Measurements from ENCODE around the gene FUBP3.

GRCh38 chr9:130633336-130634190 is 54.2 kb downstream of the FUBP3 start:
- TF ChIP-seq POLR2AphosphoS5 (IDR thresholded peaks at IDR 0.05) (no peak), EP300 (IDR thresholded peaks at IDR 0.05) (no peak)

Measured in suprapubic skin (tissue), 4 donors.